HG02678 (cell line): ENCODE measurements around the gene LEKR1.

Experiments
- ATAC-seq: cut with Tn5 transposase; IDR thresholded peaks from one replicate; pipeline ENCODE4 v1.9.1; 2021; ENCODE audit warnings: mild to moderate bottlenecking, moderate library complexity; ENCODE audit not compliant: unreplicated experiment

Gene LEKR1

DNA sequence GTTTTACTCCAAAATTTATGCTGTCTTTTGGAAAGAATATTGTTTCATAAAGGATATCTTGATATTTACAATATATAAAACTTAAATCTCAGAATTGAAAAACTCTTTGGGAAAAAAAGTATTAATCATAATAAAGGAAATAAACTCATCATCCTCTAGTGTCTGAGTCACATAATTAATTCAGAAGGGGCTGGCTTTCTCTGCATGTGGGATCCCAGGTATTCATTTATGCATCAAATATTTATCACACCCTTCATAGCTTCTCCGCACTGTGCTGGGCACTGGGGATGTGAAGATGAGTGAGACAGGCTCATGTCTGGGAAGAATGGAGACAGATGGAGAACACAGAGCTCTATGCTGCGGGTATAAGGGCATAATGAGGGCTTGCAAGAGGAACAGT, 268.1 kb downstream of the LEKR1 start:
- ATAC-seq, result no peak

DNA sequence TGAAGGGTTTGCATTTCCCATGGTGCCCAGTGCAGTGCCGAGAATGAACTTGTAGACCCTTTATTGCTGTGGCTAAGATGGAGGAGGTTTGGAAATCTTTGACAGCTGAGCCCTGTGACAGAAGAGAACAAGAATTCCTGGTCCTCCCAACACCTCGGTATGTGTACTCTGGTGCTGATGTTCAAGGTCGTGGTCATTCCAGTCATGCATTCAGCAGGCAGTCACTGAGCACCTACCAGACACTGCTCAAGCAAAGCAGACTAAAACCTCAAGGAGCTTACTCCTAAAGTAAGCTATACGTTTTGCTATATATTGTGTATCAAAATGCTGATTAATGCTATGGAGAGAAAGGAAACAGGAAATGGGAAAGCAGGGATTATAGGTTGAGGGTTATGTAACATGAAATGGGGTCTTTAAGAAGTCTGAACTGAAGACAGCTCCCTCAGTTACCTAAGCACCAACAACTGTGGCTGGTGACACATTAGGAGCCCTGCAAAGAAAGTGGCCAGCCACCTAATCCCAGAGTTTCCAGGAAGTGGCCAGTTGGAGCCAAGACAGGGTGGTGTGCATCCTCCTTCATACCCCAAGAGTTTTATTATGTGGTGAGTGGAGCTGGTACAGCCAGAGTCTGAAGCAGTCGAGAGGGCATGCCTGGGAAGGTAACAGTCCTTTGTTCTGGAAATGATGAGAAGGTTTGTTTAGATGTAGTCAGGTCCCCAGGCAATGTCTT, 268.8 kb downstream of the LEKR1 start:
- no peak for ATAC-seq
